Fibroblast of lung (primary cell): ENCODE data around the gene PPP2R5A.

ENCODE experiments used
- EZH2 ChIP-seq: IDR thresholded peaks from 2 replicates; pipeline ENCODE4 v1.5.1; 2012; ENCODE audit warnings: low read length, control low read depth, mild to moderate bottlenecking; ENCODE audit errors: missing control alignments
- TF ChIP-seq, protein P1 (sequence below), 2 donors: IDR thresholded peaks in 1 of 2; conservative IDR thresholded peaks in 1 of 2; 1 replicate in 1 of 2; 2 replicates in 1 of 2; pipeline ENCODE4 v1.5.1; 2011 to 2012; ENCODE audit warnings: low read length in 2 of 2, control low read depth in 1 of 2, inconsistent platforms in 1 of 2, low read depth in 1 of 2, mild to moderate bottlenecking in 1 of 2

DNA sequence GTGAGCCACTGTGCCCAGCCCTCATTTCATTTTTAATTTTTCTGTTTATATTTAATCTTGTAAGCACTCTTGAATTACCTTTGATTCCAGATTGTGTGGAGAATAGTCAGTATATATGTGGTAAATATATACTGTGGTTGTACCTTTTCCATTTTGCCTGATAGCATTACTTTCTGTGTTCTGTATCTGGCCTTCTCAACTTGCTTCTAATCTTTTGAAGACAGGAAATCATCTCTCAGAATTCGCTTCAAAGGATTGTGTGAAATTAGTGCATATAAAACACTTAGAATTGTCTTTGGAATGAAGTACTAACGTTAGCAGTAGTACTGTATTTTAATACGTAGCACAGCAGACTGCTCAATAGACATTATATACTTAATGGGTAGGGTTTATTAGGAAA, 37.9 kb downstream of the PPP2R5A start:
- TF ChIP-seq, protein P1, sequence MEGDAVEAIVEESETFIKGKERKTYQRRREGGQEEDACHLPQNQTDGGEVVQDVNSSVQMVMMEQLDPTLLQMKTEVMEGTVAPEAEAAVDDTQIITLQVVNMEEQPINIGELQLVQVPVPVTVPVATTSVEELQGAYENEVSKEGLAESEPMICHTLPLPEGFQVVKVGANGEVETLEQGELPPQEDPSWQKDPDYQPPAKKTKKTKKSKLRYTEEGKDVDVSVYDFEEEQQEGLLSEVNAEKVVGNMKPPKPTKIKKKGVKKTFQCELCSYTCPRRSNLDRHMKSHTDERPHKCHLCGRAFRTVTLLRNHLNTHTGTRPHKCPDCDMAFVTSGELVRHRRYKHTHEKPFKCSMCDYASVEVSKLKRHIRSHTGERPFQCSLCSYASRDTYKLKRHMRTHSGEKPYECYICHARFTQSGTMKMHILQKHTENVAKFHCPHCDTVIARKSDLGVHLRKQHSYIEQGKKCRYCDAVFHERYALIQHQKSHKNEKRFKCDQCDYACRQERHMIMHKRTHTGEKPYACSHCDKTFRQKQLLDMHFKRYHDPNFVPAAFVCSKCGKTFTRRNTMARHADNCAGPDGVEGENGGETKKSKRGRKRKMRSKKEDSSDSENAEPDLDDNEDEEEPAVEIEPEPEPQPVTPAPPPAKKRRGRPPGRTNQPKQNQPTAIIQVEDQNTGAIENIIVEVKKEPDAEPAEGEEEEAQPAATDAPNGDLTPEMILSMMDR (conservative IDR thresholded peaks at IDR 0.05 in 1 of 2, IDR thresholded peaks at IDR 0.05 in 1 of 2; ENCODE audit: low read depth in 1 of 2, low read length in 2 of 2) = no peak
- TF ChIP-seq EZH2 = no peak
